HCT116 (cell line): ENCODE measurements around the gene MEIS2. TPM values are rescaled to one million over a fixed set of nuclear protein-coding genes. Genes with fewer than 3 reads are reported as not detected.

Experiments used
- ATAC-seq: fragments of 200-7000 bp; cut with Tn5 transposase; 2 replicates; pipeline ENCODE4 v1.9.1; 2020; ENCODE audit warnings: mild to moderate bottlenecking, moderate library complexity
- BruUV-seq: library from RNA; stranded (reverse); fragments of 400-500 nt; replicated peaks from 2 replicates; lab custom pipeline; 2021; lab: Mats Ljungman, UMichigan
- CTCF ChIA-PET: fragments of 300-600 bp; sonication (Branson Sonifier 250); formaldehyde crosslinking; loops from one replicate; lab custom pipeline; 2021; ENCODE audit warnings: antibody characterized with exemption; lab: Charles Lee
- POLR2A ChIA-PET: fragments of 300-600, 350-600 bp; sonication (Branson Sonifier 250); formaldehyde crosslinking; loops from one replicate; lab custom pipeline; 2021; ENCODE audit warnings: antibody characterized with exemption; lab: Charles Lee
- RAD21 ChIA-PET, 2 experiments: fragments of 300-600 bp; sonication (Branson Sonifier 250); formaldehyde crosslinking; loops; one replicate each; lab custom pipeline; 2023; ENCODE audit warnings: low total read pairs in 2 of 2; ENCODE audit not compliant: uncharacterized antibody in 2 of 2, unreplicated experiment in 2 of 2, low non-redundant PET in 1 of 2; lab: Charles Lee
- DNase-seq: peaks from one replicate; pipeline ENCODE4 v3.0.0-alpha.2; 2010; ENCODE audit warnings: low read depth, low spot score
- H2AFZ ChIP-seq: fragments of 200-600 bp; shearing (Covaris generic), sonication (generic); 2 replicates; pipeline ENCODE4 v1.6.1; 2017; ENCODE audit warnings: low read depth, mixed run types, mixed read lengths, antibody characterized with exemption, low read length; ENCODE audit not compliant: poor library complexity, severe bottlenecking
- H3K27ac ChIP-seq: 2 replicates; pipeline ENCODE4 v1.5.1; 2012; ENCODE audit warnings: low read depth, low read length
- H3K27me3 ChIP-seq: fragments of 200-600 bp; sonication (generic); 2 replicates; pipeline ENCODE4 v1.6.1; 2016; ENCODE audit warnings: mixed run types, low read length, mixed read lengths; ENCODE audit not compliant: insufficient read depth
- H3K36me3 ChIP-seq, 2 experiments: fragments of 200-500 bp in 1 of 2; fragments of 200-600 bp in 1 of 2; sonication (Bioruptor generic) in 1 of 2; sonication (generic) in 1 of 2; 2 replicates each; pipeline versions ENCODE4 v1.5.1 to v1.6.1; 2014 to 2016; ENCODE audit warnings: low read length in 2 of 2, inconsistent platforms in 1 of 2, mixed read lengths in 1 of 2, mixed run types in 1 of 2; ENCODE audit not compliant: insufficient read depth in 2 of 2, control insufficient read depth in 1 of 2
- H3K4me1 ChIP-seq, 2 experiments: fragments of 200-600 bp in 1 of 2; sonication (generic) in 1 of 2; 2 replicates each; pipeline versions ENCODE4 v1.5.1 to v1.6.1; 2012 to 2017; ENCODE audit warnings: low read length in 2 of 2, inconsistent platforms in 1 of 2, mild to moderate bottlenecking in 1 of 2, mixed read lengths in 1 of 2, mixed run types in 1 of 2, moderate library complexity in 1 of 2; ENCODE audit not compliant: insufficient read depth in 2 of 2, control insufficient read depth in 1 of 2
- H3K4me2 ChIP-seq: fragments of 200-600 bp; sonication (generic); 2 replicates; pipeline ENCODE4 v1.6.1; 2017; ENCODE audit warnings: mixed run types, low read length, mixed read lengths
- H3K4me3 ChIP-seq, 2 experiments: fragments of 200-600 bp in 1 of 2; sonication (generic) in 1 of 2; replicated peaks in 1 of 2; 2 replicates each; pipeline ENCODE4 v1.5.1; 2011 to 2016; ENCODE audit warnings: low read length in 2 of 2, control low read depth in 1 of 2, low read depth in 1 of 2, mild to moderate bottlenecking in 1 of 2, mixed read lengths in 1 of 2, mixed run types in 1 of 2
- H3K79me2 ChIP-seq: fragments of 200-600 bp; sonication (generic); 2 replicates; pipeline ENCODE4 v1.6.1; 2017; ENCODE audit warnings: mild to moderate bottlenecking, mixed run types, low read length, moderate library complexity, mixed read lengths; ENCODE audit not compliant: insufficient read depth
- H3K9ac ChIP-seq: fragments of 200-600 bp; sonication (generic); 2 replicates; pipeline ENCODE4 v1.6.1; 2016; ENCODE audit warnings: low read length, mixed read lengths
- H3K9me2 ChIP-seq: fragments of 200-600 bp; sonication (generic), shearing (Covaris generic); 2 replicates; pipeline ENCODE4 v1.6.1; 2017; ENCODE audit warnings: mixed run types, mild to moderate bottlenecking, moderate library complexity; ENCODE audit not compliant: insufficient read depth
- H3K9me3 ChIP-seq, 2 experiments: fragments of 200-500 bp in 1 of 2; fragments of 200-600 bp in 1 of 2; sonication (Bioruptor generic) in 1 of 2; sonication (generic) in 1 of 2; 2 replicates each; pipeline ENCODE4 v1.6.1; 2014 to 2017; ENCODE audit warnings: low read length in 2 of 2, mixed read lengths in 2 of 2, inconsistent platforms in 1 of 2, low read depth in 1 of 2, mild to moderate bottlenecking in 1 of 2, mixed run types in 1 of 2, moderate library complexity in 1 of 2; ENCODE audit not compliant: control insufficient read depth in 1 of 2, insufficient read depth in 1 of 2
- H4K20me1 ChIP-seq: fragments of 200-600 bp; sonication (generic), shearing (Covaris generic); 2 replicates; pipeline ENCODE4 v1.6.1; 2017; ENCODE audit warnings: mixed run types, mild to moderate bottlenecking, moderate library complexity; ENCODE audit not compliant: insufficient read depth
- ATF3 ChIP-seq: IDR thresholded peaks from 2 replicates; pipeline ENCODE4 v1.6.1; 2012
- CTCF ChIP-seq, 3 experiments: fragments of 200-600 bp in 1 of 3; sonication (generic) in 1 of 3; IDR thresholded peaks in 2 of 3; conservative IDR thresholded peaks in 1 of 3; 2 replicates each; pipeline ENCODE4 v1.5.1; 2012 to 2017; ENCODE audit warnings: low read depth in 2 of 3, low read length in 2 of 3, antibody characterized with exemption in 1 of 3, borderline replicate concordance in 1 of 3, control low read depth in 1 of 3, mild to moderate bottlenecking in 1 of 3, mixed read lengths in 1 of 3, mixed run types in 1 of 3, moderate library complexity in 1 of 3; ENCODE audit not compliant: insufficient read depth in 1 of 3
- EGR1 ChIP-seq: IDR thresholded peaks from 2 replicates; pipeline ENCODE4 v1.6.1; 2012; ENCODE audit warnings: low read depth
- EZH2phosphoT487 ChIP-seq: fragments of 200-600 bp; IDR thresholded peaks from 2 replicates; pipeline ENCODE4 v1.6.1; 2018; ENCODE audit warnings: antibody characterized with exemption, borderline replicate concordance
- FOSL1 ChIP-seq: IDR thresholded peaks from 2 replicates; pipeline ENCODE4 v1.6.1; 2012; ENCODE audit warnings: low read depth
- MAX ChIP-seq: IDR thresholded peaks from 2 replicates; pipeline ENCODE4 v1.6.1; 2012
- POLR2A ChIP-seq: IDR thresholded peaks from 2 replicates; pipeline ENCODE4 v1.7.0; 2011; ENCODE audit warnings: borderline replicate concordance; ENCODE audit not compliant: insufficient read depth, insufficient read length; ENCODE audit errors: extremely low read depth
- POLR2AphosphoS5 ChIP-seq: IDR thresholded peaks from 2 replicates; pipeline ENCODE4 v1.6.1; 2011; ENCODE audit warnings: mild to moderate bottlenecking, low read depth, low read length, moderate library complexity
- RAD21 ChIP-seq: IDR thresholded peaks from 2 replicates; pipeline ENCODE4 v1.6.1; 2012; ENCODE audit warnings: low read depth, mild to moderate bottlenecking
- SP1 ChIP-seq: IDR thresholded peaks from 2 replicates; pipeline ENCODE4 v1.6.1; 2012; ENCODE audit warnings: low read depth
- ZFX ChIP-seq: fragments of 450-650 bp; IDR thresholded peaks from 2 replicates; pipeline ENCODE4 v1.6.1; 2017
- ZNF274 ChIP-seq: fragments of 200-500 bp; sonication (Bioruptor generic); IDR thresholded peaks from 2 replicates; pipeline ENCODE4 v1.6.1; 2014; ENCODE audit warnings: mild to moderate bottlenecking, low read depth, low read length, inconsistent platforms
- intact Hi-C: fragments of 100-400 bp; cut with micrococcal nuclease; formaldehyde crosslinking; loops from 2 replicates; pipeline ENCODE4 v1.10.0; 2022
- total RNA-seq: library from RNA; stranded (reverse); gene quantifications from one replicate; pipeline ENCODE4 v1.2.1, GENCODE V29; 2021; ENCODE audit not compliant: unreplicated experiment

MEIS2 gene
- total RNA-seq, 1 experiment from 2014 or later = 11.5 TPM

DNA sequence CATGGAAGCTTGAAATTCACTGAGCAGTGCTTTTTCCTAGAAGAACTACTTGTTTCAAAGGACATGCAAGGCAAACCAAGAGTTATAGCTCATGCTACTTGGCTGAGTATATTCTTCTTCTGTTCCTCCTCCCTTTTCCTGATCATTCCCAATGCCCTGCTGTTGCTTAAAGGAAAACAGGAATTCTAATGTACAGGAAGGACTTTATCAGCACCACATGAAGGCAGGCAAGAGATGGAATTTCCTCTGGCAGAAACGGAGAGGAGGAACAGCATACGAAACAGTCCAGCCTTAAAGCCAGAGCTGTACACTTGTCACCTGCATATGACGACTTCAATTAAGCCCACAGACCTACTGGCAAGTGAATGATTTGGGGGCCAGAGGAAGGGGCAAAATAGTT, 15.7 kb downstream of the MEIS2 start:
- H2AFZ ChIP-seq = no peak overlapping the region
- RAD21 ChIA-PET = no interaction called here
- H3K79me2 ChIP-seq = no peaks in the 10 kb centered on the region
- no peaks in the 10 kb centered on the region for H3K9me3 ChIP-seq
- H3K9ac ChIP-seq = no peak overlapping the region
- intact Hi-C loops = no loop called here
- no peaks in the 10 kb centered on the region for H3K9me2 ChIP-seq
- TF ChIP-seq CTCF (IDR thresholded peaks at IDR 0.05 in 2 of 3, conservative IDR thresholded peaks at IDR 0.05 in 1 of 3; ENCODE audit: borderline replicate concordance in 1 of 3, insufficient read depth in 1 of 3, low read depth in 2 of 3, low read length in 2 of 3) (no peak), RAD21 (no peak), POLR2AphosphoS5 (no peak), ZNF274 (no peak), EGR1 (no peak), ZFX (no peak), POLR2A (no peak), ATF3 (no peak), EZH2phosphoT487 (no peak), SP1 (no peak), MAX (no peak), FOSL1 (no peak)
- ATAC-seq (no peak), DNase-seq (no peak)
- H3K36me3 ChIP-seq = no peaks in the 10 kb centered on the region
- H3K27me3 ChIP-seq = no peaks in the 10 kb centered on the region
- H3K4me2 ChIP-seq = no peak overlapping the region
- no peak overlapping the region for H3K27ac ChIP-seq
- no peak overlapping the region for H3K4me3 ChIP-seq
- BruUV-seq = no TSS peak
- H3K4me1 ChIP-seq = no peaks in the 10 kb centered on the region
- CTCF ChIA-PET = no interaction called here
- H4K20me1 ChIP-seq = no peaks in the 10 kb centered on the region
- POLR2A ChIA-PET = no interaction called here
